Common myeloid progenitor, CD34-positive (primary cell): ENCODE results near the gene GJA9.

Experiments
- CTCF ChIA-PET: fragments of 350-600 bp; sonication (Branson Sonifier 250); formaldehyde crosslinking; loops from one replicate; lab custom pipeline; 2021; ENCODE audit warnings: antibody characterized with exemption; lab: Charles Lee
- POLR2A ChIA-PET: fragments of 350-600 bp; sonication (Branson Sonifier 250); formaldehyde crosslinking; loops from one replicate; lab custom pipeline; 2021; ENCODE audit warnings: antibody characterized with exemption; lab: Charles Lee
- DNase-seq, 3 donors: peaks; one replicate each; pipeline versions ENCODE4 v3.0.0 to v3.0.0-alpha.2; 2013
- H3K27ac ChIP-seq, 2 experiments: 1 replicate in 1 of 2; 2 replicates in 1 of 2; pipeline ENCODE4 v1.7.0; 2013; ENCODE audit warnings: inconsistent platforms in 2 of 2, low read length in 2 of 2, mild to moderate bottlenecking in 2 of 2, low read depth in 1 of 2, moderate library complexity in 1 of 2; ENCODE audit not compliant: severe bottlenecking in 2 of 2, insufficient read depth in 1 of 2, poor library complexity in 1 of 2
- H3K27me3 ChIP-seq, 5 experiments: replicated peaks in 2 of 5; 1 replicate in 3 of 5; 2 replicates in 2 of 5; pipeline versions ENCODE4 v1.6.1 to v1.7.0; 2013; ENCODE audit warnings: low read length in 4 of 5, mild to moderate bottlenecking in 2 of 5, moderate library complexity in 2 of 5, inconsistent platforms in 1 of 5; ENCODE audit not compliant: insufficient read depth in 5 of 5, control insufficient read depth in 4 of 5
- H3K36me3 ChIP-seq, 4 experiments: 1 replicate in 2 of 4; 2 replicates in 2 of 4; pipeline versions ENCODE4 v1.6.1 to v1.7.0; 2013; ENCODE audit warnings: low read length in 3 of 4, control low read depth in 1 of 4, mild to moderate bottlenecking in 1 of 4; ENCODE audit not compliant: control insufficient read depth in 4 of 4, insufficient read depth in 4 of 4
- H3K4me1 ChIP-seq, 4 experiments: 1 replicate in 3 of 4; 2 replicates in 1 of 4; pipeline versions ENCODE4 v1.6.1 to v1.7.1; 2013; ENCODE audit warnings: low read length in 3 of 4, mild to moderate bottlenecking in 3 of 4, control low read depth in 1 of 4, inconsistent platforms in 1 of 4, moderate library complexity in 1 of 4; ENCODE audit not compliant: control insufficient read depth in 4 of 4, insufficient read depth in 4 of 4; ENCODE audit errors: control extremely low read depth in 1 of 4
- H3K4me3 ChIP-seq, 7 experiments: 1 replicate in 4 of 7; 2 replicates in 3 of 7; pipeline versions ENCODE4 v1.5.1 to v1.7.0; 2013; ENCODE audit warnings: mild to moderate bottlenecking in 7 of 7, low read length in 6 of 7, moderate library complexity in 6 of 7, inconsistent platforms in 2 of 7, low read depth in 2 of 7, control low read depth in 1 of 7; ENCODE audit not compliant: insufficient read depth in 4 of 7, control insufficient read depth in 1 of 7; ENCODE audit errors: extremely low read depth in 1 of 7
- H3K9me3 ChIP-seq, 5 experiments: 1 replicate in 4 of 5; 2 replicates in 1 of 5; pipeline versions ENCODE4 v1.6.1 to v1.7.1; 2013; ENCODE audit warnings: low read length in 4 of 5, mild to moderate bottlenecking in 2 of 5, inconsistent platforms in 1 of 5, low read depth in 1 of 5, moderate library complexity in 1 of 5; ENCODE audit not compliant: control insufficient read depth in 4 of 5, insufficient read depth in 2 of 5; ENCODE audit errors: control extremely low read depth in 1 of 5
- WGBS: methylation state at CpG from one replicate; pipeline ENCODE4 v1.1.5; 2013; ENCODE audit not compliant: insufficient coverage; 5-methylcytosine and 5-hydroxymethylcytosine counted together

GJA9 gene

DNA sequence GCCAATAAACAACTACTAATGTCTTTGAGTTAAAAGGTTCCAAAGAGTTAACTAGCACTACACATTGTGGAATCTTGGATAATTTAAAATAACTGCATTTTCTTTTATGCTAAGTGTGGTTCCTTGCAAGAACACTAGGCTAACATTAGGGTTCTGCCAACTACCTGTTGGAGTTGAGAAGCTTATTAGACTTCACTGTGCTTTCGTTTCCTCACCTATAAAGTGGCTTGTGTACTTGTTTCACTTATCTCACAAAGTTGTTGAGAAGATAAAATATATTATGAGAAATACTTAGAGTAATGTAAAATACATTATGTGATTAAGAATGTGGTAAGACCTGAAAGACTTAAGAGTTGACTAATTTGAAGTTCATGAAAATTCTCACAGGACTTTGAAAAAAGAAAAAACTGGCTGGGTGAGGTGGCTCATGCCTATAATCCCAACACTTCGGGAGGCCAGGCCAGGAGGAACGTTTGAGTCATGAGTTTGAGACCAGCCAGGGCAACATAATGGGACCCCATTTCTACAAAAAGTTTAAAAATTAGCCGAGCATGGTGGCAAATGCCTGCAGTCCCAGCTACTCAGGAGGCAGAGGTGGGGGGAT lies 16.2 kb downstream of the GJA9 start:
- no peak overlapping the region for H3K27ac ChIP-seq
- CTCF ChIA-PET = no interaction called here
- H3K4me3 ChIP-seq = no peak overlapping the region
- no peaks in the 10 kb centered on the region for H3K9me3 ChIP-seq
- 100% methylated on average over 1 of the region's 4 CpGs for WGBS
- peaks cover 3 to 8% (median 7%) of the 10 kb centered on the region in 4 experiments for H3K4me1 ChIP-seq
- H3K36me3 ChIP-seq = peaks cover 2 to 30% (median 13%) of the 10 kb centered on the region in 4 experiments
- POLR2A ChIA-PET = no interaction called here
- H3K27me3 ChIP-seq = no peaks in the 10 kb centered on the region
- peak in 2 of 3 donors; percentile 7 to 15 for DNase-seq

DNA sequence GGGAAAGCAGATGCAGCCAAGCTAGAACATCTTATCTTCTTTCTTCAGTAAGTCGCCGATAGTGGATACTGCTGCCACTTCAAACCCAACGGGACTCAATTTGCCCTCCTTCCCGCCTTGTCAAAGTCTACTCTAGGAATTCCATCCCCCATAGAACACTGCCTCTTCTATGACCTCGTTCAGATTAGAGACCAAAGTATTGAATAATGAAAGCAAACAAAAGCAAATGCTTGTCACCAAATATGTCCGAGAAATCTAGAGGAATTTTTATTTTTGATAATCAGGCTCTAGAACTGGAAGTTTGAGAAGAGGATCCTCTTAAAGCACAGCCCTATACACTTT lies 21.0 kb downstream of the GJA9 start:
- Histone ChIP-seq H3K4me3 (peak overlapping the region; percentile 70 to 95 (median 86)), H3K27ac (peak overlapping the region in 1 of 2 experiments; percentile 85), H3K9me3 (no peaks in the 10 kb centered on the region), H3K4me1 (peaks cover 8 to 22% (median 21%) of the 10 kb centered on the region in 4 experiments), H3K27me3 (no peaks in the 10 kb centered on the region), H3K36me3 (peaks cover 4 to 33% (median 19%) of the 10 kb centered on the region in 4 experiments)
- no peak for DNase-seq
- ChIA-PET CTCF (interaction anchor here (1.7 kb wide), 1 partner anchor 11 kb away, joined by 4 read pairs; no protein-coding TSS in a partner anchor), POLR2A (no interaction called here)
- 21% methylated on average over 4 of the region's 6 CpGs for WGBS

DNA sequence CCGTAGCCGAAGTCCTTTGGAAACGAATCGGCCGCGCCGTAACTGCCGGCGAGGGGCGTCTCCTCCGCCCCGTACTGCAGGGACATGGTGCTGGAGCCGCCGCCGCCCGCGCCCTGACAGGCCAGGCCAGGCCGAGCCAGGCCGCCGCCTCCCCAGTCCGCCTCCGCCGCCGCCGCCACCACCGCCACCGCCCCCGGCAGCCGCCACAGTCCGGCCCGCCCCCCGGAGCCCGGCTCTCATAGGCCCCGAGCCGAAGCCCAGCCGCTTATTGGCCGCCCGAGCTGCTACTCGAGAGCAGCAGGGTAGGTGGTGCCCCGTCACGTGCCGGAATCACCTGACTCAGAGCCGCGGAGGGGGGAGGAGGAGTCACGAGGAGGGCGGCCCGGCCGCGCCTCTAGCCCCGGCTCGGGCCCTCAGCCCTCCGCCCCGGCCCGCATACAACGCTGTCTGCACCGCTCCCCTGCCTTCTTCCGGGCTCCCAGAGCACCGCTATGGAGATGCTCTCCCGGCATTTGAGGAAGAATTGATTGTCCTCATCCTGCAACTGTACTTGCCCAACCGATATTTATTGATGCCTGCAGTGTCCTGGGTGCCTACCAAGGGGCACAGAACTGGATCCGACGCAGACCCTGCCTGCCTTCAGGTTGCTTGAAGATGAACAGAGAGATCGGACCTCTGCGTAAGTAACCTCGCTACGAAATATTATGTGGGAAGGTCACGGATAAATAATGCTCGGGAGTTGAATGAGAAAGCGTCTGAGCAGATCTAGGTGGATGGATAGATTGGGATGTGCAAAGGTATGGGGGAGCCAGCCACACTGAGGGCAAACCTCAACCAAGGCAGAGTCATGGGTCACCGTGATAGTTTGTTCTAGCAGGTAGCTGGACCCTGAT lies 21.6 kb downstream of the GJA9 start, which contains the start of gene RRAGC:
Gene RRAGC (minus strand): TSS at position 212 of the 893 bp plus-strand sequence. CDS start 126 bp downstream, at position 86.
- H3K27ac ChIP-seq = peak within 1 kb of the TSS; percentile 53 to 85
- peaks cover 8 to 22% (median 21%) of the 10 kb centered on the region in 4 experiments for H3K4me1 ChIP-seq
- DNase-seq = peak; percentile 97 to 99 (median 98)
- H3K36me3 ChIP-seq = peaks cover 6 to 35% (median 21%) of the 10 kb centered on the region in 4 experiments
- H3K4me3 ChIP-seq = peak within 1 kb of the TSS; percentile 88 to 95 (median 92)
- CTCF ChIA-PET = interaction anchor here (0.8 to 1.7 kb wide), 3 partner anchors 11 to 13 kb away, joined by 3 to 4 read pairs (median 3); partner anchors contain the start of gene MYCBP
- no peaks in the 10 kb centered on the region for H3K27me3 ChIP-seq
- POLR2A ChIA-PET = interaction anchor here (0.9 kb wide), 1 partner anchor 11 kb away, joined by 3 read pairs; no protein-coding TSS in a partner anchor
- H3K9me3 ChIP-seq = no peaks in the 10 kb centered on the region
- WGBS = under 1% methylated on average over 57 of the region's 70 CpGs

DNA sequence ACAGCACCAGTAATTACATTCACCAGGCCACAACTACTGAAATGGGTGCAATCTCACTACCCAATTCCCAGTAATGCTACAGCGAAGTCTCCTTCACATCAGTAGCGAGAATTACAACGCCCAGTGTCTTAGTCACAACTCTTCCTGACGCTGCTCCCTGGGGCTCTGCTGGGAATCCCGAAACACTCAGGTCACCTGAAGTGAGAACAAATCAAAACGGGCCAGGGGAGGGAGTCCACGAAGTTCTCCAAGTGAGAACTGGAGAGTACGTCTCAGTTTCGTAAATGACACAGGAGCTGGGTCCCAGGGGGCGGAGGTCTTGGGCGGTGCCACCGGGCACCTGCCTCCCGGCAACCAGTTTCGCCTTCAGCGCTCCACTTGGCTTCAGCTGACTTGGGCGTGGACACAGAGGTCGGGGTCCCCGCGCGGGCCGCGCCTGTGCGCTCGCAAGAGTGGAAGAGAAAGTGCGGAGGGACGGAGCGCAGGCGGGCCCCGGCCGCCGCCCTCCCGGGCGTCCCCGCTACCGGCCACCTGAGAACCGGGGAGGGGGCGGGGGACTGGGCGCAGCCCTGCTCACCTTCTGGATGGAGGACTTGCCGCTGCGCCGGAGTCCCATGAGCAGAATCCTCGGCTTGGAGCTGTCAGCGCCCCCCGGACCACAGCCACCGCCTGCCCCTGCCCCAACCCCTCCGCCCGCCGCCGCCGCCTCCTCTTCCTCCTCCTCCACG lies 22.4 kb downstream of the GJA9 start:
- ChIA-PET CTCF (interaction anchor here (0.8 to 1.2 kb wide), 2 partner anchors 10 to 14 kb away, joined by 3 read pairs; partner anchors contain the start of gene MYCBP), POLR2A (interaction anchor here (0.9 kb wide), 1 partner anchor 12 kb away, joined by 3 read pairs; no protein-coding TSS in a partner anchor)
- H3K4me1 ChIP-seq = peaks cover 8 to 22% (median 21%) of the 10 kb centered on the region in 4 experiments
- H3K4me3 ChIP-seq = peak overlapping the region; percentile 79 to 95 (median 91)
- no peaks in the 10 kb centered on the region for H3K9me3 ChIP-seq
- no peaks in the 10 kb centered on the region for H3K27me3 ChIP-seq
- 2% methylated on average over 35 of the region's 51 CpGs for WGBS
- DNase-seq = peak; percentile 55 to 69 (median 64)
- peak overlapping the region; percentile 53 to 79 for H3K27ac ChIP-seq
- peaks cover 8 to 36% (median 22%) of the 10 kb centered on the region in 4 experiments for H3K36me3 ChIP-seq

DNA sequence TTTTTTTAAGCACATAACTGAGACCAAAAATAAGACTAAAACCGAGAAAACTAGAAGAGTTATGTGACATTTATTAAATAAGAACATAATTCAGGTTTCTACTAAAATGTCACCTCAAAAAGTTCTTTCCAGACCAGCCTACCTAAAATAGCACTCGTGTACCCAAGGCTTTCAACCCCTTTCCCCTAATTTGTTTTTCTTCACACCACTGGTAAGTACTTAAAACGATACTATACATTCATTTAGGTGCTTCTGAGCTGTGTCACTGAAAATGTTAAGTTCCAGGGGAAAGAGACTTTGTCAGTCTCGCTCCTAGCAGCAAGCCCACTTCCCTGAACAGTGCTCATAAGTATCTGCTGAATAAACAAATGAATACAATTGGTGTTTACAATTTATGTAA lies 28.6 kb downstream of the GJA9 start:
- no peaks in the 10 kb centered on the region for H3K27me3 ChIP-seq
- no peak overlapping the region for H3K27ac ChIP-seq
- POLR2A ChIA-PET = no interaction called here
- peaks cover 19 to 50% (median 36%) of the 10 kb centered on the region in 4 experiments for H3K36me3 ChIP-seq
- H3K4me1 ChIP-seq = peaks cover 5 to 14% (median 9%) of the 10 kb centered on the region in 4 experiments
- no peaks in the 10 kb centered on the region for H3K9me3 ChIP-seq
- CTCF ChIA-PET = no interaction called here
- DNase-seq = no peak
- no peak overlapping the region for H3K4me3 ChIP-seq
- 96% methylated on average over 3 of the region's 4 CpGs for WGBS

DNA sequence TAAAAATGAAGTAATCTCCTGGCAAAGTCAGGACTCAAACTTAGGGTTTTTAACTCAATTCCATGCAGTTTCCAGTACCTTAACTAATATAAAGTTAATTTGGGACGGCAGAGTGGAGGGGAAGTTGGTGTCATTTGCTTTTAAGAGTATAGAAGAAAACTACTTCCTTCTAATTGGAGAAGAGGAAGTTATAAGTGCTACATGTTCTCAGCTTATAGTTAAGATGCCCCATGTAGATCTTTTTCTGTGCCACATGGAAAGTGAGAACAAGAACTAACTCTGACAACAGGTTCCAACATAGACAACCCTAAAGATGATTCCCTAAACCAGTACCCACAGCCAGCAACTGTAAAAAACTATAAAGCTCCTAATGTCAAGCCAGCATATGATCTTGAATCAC lies 33.3 kb downstream of the GJA9 start:
- Histone ChIP-seq H3K27me3 (no peaks in the 10 kb centered on the region), H3K4me3 (no peak overlapping the region), H3K4me1 (peaks cover 5 to 17% (median 11%) of the 10 kb centered on the region in 4 experiments), H3K36me3 (peaks cover 14 to 62% (median 29%) of the 10 kb centered on the region in 4 experiments), H3K27ac (no peak overlapping the region), H3K9me3 (no peaks in the 10 kb centered on the region)
- ChIA-PET CTCF (interaction anchor here (1.5 to 1.8 kb wide), 2 partner anchors 9 to 11 kb away, joined by 3 to 4 read pairs; no protein-coding TSS in a partner anchor), POLR2A (no interaction called here)
- DNase-seq = peak; percentile 15 to 68 (median 57)
- WGBS = no CpG with 5 or more reads among the region's 1 CpG
